Measurements from ENCODE around the gene CDH4. TPM values are rescaled to one million over a fixed set of nuclear protein-coding genes. Genes with fewer than 3 reads are reported as not detected.
"Not testable (repeated sequence)": the region's sequence is repeated elsewhere in the genome, so short reads cannot be mapped to it uniquely, and the experiment has no call there.

The CDH4 gene
- total RNA-seq, 2 experiments from 2014 or later, result 0.06 to 0.08 TPM

DNA sequence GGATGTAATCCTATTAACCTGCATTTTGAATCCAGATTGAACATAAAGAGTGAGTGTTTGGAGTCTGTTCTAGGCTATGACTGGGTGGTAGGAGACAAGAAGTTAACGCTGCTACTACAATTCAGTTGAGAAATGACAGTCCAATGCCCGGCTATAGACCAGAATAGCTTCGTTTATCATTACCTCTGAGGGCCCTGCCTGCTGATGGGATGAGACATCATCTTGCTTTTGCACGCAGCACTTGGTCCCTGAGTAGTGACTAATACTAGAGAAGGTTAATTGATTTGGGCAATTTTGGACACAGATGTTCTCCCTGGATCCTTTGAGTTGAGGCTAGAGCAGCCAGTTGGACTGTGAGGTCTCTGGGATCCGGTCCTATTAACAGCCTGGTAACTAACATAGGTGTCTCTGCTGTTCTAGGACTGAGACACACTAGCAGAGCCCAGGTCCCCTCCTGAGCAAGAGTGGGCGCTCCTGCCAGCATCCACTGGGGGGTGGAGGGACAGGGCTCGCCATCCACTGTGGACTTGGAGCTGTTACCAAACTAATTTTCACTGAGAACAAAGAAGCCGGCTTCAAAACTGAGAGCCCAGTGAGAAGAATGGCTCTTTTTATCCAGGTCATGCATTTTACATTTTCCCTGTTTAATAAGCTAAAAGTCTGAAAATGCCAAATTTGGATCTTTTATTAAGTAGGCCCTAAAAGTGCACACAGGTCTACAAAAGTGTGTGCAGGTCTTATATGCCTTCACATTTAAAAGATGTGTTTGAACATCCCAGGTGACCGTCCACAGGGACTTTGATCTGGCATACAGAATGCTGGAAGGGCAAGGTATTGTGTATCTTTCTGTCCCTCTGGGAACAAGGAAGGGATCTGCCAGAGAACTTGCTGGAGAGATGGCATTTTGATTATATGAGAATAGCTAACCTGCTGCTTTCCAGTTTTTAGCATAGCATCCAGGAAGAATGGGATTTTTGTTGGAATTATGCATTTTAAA lies 212.5 kb downstream of the CDH4 start:
- H3K36me3 Mint-ChIP-seq, result no peaks in the 10 kb centered on the region

GRCh38 chr20:61475729-61476128 lies 223.7 kb downstream of the CDH4 start:
- no peaks in the 10 kb centered on the region for H3K36me3 Mint-ChIP-seq
- DNase-seq, result no peak
- H3K9me3 Mint-ChIP-seq, result peaks cover 6% of the 10 kb centered on the region
- no peak overlapping the region for H3K4me3 Mint-ChIP-seq
- H3K4me1 Mint-ChIP-seq, result no peaks in the 10 kb centered on the region
- peaks cover 13% of the 10 kb centered on the region for H3K27me3 Mint-ChIP-seq
- no peak overlapping the region for H3K27ac Mint-ChIP-seq

More for the DNA sequence above, 212.5 kb downstream of the CDH4 start:
- Mint-ChIP-seq H3K4me3 (no peak overlapping the region), H3K27me3 (peaks cover 3% of the 10 kb centered on the region), H3K4me1 (no peaks in the 10 kb centered on the region), H3K9me3 (peaks cover 9% of the 10 kb centered on the region), H3K27ac (no peak overlapping the region)
- no peak for DNase-seq

DNA sequence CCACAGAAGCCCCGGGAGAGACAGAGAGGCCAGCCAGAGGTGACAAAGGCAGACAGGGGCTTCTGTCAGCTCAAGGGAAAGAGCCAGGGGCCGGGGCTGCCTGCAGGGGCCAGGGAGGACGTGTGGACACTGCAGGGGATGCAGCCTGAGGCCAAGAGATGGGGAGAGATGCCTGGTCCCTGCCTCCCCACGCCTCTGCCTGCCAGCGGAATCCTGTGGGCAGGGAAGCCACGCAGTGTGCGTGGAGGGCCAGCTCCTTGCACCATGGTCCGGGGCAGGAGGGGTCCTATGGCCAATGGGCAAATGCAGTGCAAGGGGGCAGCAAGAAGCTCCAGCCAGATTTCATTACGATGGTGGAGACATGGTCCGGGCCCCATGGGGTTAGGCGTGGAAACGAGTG lies 224.9 kb downstream of the CDH4 start:
- no peak overlapping the region for H3K27ac Mint-ChIP-seq
- H3K9me3 Mint-ChIP-seq, result peaks cover 4% of the 10 kb centered on the region
- no peaks in the 10 kb centered on the region for H3K36me3 Mint-ChIP-seq
- DNase-seq, result no peak
- H3K4me1 Mint-ChIP-seq, result no peaks in the 10 kb centered on the region
- no peak overlapping the region for H3K4me3 Mint-ChIP-seq
- peaks cover 13% of the 10 kb centered on the region for H3K27me3 Mint-ChIP-seq

DNA sequence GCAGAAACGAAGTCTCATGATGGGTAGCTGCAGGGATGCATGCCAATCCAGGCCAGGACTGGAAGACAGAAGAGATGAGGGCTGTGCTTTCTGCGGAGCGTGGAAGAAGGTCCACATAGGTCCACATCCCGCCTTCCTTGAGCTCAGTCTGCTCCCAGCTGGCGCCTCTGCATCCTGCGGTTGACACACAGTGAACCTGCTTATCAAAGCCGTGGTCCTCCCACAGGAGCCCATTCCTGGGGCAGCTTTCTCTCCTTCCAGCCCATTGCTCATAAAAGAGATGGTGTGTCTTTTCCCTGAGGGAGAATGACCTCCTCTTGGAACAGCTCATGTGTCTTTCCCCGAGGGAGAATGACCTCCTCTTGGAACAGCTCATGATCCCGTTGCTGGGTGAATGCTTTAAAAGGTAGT lies 225.4 kb downstream of the CDH4 start:
- peaks cover 13% of the 10 kb centered on the region for H3K27me3 Mint-ChIP-seq
- H3K36me3 Mint-ChIP-seq, result no peaks in the 10 kb centered on the region
- no peaks in the 10 kb centered on the region for H3K4me1 Mint-ChIP-seq
- DNase-seq, result no peak
- peaks cover 4% of the 10 kb centered on the region for H3K9me3 Mint-ChIP-seq
- no peak overlapping the region for H3K4me3 Mint-ChIP-seq
- no peak overlapping the region for H3K27ac Mint-ChIP-seq

DNA sequence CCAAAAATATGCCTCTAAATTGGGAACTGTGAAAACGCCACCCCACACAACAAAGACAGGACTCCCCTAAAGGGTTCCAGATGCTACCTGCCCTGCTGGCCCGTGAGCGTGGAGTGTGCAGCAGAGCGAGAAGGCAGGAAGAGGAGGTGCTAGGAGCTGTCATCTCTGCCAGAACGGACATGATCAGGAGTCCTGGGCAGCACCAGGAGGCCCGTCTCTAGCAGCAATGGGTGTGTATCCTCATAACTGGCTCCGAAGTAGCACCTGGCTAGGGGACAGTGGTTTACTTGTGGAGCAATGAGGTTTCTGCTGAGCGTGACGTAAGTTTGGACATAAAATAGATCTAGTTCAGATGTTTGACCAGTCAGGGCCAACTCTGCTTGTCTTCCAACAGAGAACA lies 226.0 kb downstream of the CDH4 start:
- H3K36me3 Mint-ChIP-seq, result no peaks in the 10 kb centered on the region
- peaks cover 13% of the 10 kb centered on the region for H3K27me3 Mint-ChIP-seq
- H3K4me1 Mint-ChIP-seq, result no peaks in the 10 kb centered on the region
- H3K9me3 Mint-ChIP-seq, result peaks cover 4% of the 10 kb centered on the region
- DNase-seq, result no peak
- H3K4me3 Mint-ChIP-seq, result no peak overlapping the region
- H3K27ac Mint-ChIP-seq, result no peak overlapping the region

GRCh38 chr20:61478611-61479305 lies 226.7 kb downstream of the CDH4 start:
- Mint-ChIP-seq H3K9me3 (peaks cover 4% of the 10 kb centered on the region), H3K27me3 (peaks cover 13% of the 10 kb centered on the region), H3K4me3 (no peak overlapping the region), H3K4me1 (no peaks in the 10 kb centered on the region), H3K27ac (no peak overlapping the region), H3K36me3 (no peaks in the 10 kb centered on the region)
- DNase-seq, result no peak

DNA sequence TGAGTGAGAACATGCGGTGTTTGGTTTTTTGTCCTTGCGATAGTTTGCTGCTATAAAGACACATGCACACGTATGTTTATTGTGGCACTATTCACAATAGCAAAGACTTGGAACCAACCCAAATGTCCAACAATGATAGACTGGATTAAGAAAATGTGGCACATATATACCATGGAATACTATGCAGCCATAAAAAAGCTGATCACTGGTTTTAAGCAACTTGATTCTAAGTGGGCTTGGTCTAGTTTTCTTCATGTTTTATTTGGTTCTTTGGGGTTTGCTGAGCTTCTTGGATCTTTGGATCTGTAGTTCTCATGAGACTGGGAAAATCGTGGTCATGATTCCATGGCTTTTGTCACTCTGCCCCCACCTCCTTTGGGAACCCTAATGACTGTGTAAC lies 227.4 kb downstream of the CDH4 start:
- not testable (repeated sequence) for H3K4me1 Mint-ChIP-seq, H3K27ac Mint-ChIP-seq, H3K9me3 Mint-ChIP-seq, H3K4me3 Mint-ChIP-seq, H3K36me3 Mint-ChIP-seq, DNase-seq
- peaks cover 13% of the 10 kb centered on the region for H3K27me3 Mint-ChIP-seq

- Mint-ChIP-seq H3K36me3 (no peaks in the 10 kb centered on the region), H3K4me3 (no peak overlapping the region), H3K27ac (no peak overlapping the region), H3K9me3 (peaks cover 4% of the 10 kb centered on the region), H3K27me3 (peaks cover 13% of the 10 kb centered on the region), H3K4me1 (no peaks in the 10 kb centered on the region)
- DNase-seq, result no peak
Observed at GRCh38 chr20:61480158-61480825, 228.2 kb downstream of the CDH4 start.

DNA sequence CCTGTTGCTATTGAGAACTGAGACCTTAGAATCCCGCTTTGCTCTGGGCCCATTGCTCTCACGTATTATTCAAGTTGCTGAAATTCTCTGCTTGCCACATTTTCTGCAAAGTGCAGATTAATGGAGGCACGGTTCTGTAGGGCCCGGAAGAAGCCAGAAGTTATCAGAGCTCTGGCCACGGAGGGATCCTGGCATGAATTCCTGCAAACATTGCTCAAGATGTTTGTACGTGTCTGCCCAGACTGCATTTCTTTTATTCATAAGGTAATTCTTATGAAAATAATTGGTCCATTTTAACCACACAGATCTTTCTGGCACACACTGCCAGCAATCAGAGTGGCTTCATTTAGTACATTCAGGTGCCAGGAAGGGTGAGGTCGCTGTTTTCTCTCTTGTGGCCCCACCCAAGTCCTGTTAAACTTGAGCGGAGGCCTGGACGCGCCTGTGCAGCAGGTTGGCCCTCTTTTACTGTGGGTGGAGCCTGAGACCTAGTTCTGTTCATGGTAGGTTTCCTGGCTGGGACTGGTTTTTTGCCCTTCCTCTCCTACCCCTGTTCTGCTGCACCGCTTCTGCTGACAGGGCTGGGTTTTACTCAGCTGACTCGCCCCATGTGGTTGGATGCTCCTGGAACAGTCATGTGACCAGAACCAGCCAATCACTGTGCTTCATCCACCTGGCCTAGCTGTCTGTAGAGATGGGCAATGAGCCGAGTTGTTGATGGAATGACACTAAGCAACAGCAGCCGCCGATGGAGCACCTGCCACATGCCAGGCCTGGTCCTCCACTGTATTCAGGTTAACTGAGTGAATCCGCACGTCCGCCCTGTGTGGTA lies 230.2 kb downstream of the CDH4 start:
- no peaks in the 10 kb centered on the region for H3K27me3 Mint-ChIP-seq
- no peak overlapping the region for H3K4me3 Mint-ChIP-seq
- no peaks in the 10 kb centered on the region for H3K4me1 Mint-ChIP-seq
- no peaks in the 10 kb centered on the region for H3K36me3 Mint-ChIP-seq
- H3K27ac Mint-ChIP-seq, result no peak overlapping the region
- DNase-seq, result no peak
- peaks cover 4% of the 10 kb centered on the region for H3K9me3 Mint-ChIP-seq

GRCh38 chr20:61482901-61483300 lies 230.8 kb downstream of the CDH4 start:
- Mint-ChIP-seq H3K9me3 (peaks cover 4% of the 10 kb centered on the region), H3K27me3 (no peaks in the 10 kb centered on the region), H3K4me3 (no peak overlapping the region), H3K27ac (no peak overlapping the region), H3K4me1 (no peaks in the 10 kb centered on the region), H3K36me3 (no peaks in the 10 kb centered on the region)
- DNase-seq, result no peak

DNA sequence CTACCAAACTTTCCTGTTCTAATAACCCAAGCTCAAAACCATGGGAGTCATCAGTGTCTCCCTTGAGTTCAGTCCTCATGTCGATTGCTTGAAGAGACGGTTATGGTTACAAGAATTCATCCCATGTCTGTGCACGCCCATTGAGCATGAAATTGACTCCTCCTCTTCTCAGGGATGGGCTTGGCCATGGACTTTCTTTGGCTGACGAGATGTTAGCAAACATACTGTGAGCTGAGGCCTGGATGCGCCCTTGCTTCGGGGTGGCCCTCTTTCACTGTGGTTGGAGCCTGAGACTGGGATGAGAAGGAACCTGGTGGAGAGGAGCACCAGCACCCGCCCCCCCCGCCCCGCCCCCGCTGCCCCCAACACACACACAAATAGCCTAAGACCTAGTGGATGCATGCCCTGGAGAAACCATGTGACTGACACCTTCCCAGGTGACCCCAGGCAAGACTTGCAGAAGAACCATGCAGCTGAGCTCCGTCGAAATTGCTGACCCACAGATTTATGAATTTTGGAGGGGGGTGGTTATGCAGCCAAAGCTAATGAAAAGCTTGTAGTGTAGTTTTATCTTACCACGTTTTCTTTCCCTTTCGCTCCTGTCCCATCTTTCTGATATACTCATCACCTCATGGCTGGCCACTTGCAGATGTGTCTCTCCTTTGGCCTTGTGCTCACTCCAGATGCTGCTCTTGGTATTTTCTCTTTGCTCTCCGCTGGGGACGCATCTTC lies 231.4 kb downstream of the CDH4 start:
- Mint-ChIP-seq H3K36me3 (no peaks in the 10 kb centered on the region), H3K9me3 (peaks cover 4% of the 10 kb centered on the region), H3K4me1 (no peaks in the 10 kb centered on the region), H3K27me3 (no peaks in the 10 kb centered on the region), H3K27ac (no peak overlapping the region), H3K4me3 (no peak overlapping the region)
- DNase-seq, result no peak

- no peaks in the 10 kb centered on the region for H3K36me3 Mint-ChIP-seq
- H3K27ac Mint-ChIP-seq, result no peak overlapping the region
- DNase-seq, result no peak
- H3K4me3 Mint-ChIP-seq, result no peak overlapping the region
- H3K9me3 Mint-ChIP-seq, result no peaks in the 10 kb centered on the region
- H3K4me1 Mint-ChIP-seq, result no peaks in the 10 kb centered on the region
- H3K27me3 Mint-ChIP-seq, result no peaks in the 10 kb centered on the region
Observed at GRCh38 chr20:61486198-61486597, 234.1 kb downstream of the CDH4 start.

GRCh38 chr20:61487346-61487996 lies 235.4 kb downstream of the CDH4 start:
- Mint-ChIP-seq H3K9me3 (no peaks in the 10 kb centered on the region), H3K36me3 (no peaks in the 10 kb centered on the region), H3K4me3 (no peak overlapping the region), H3K27me3 (no peaks in the 10 kb centered on the region), H3K27ac (no peak overlapping the region), H3K4me1 (no peaks in the 10 kb centered on the region)
- DNase-seq, result no peak

DNA sequence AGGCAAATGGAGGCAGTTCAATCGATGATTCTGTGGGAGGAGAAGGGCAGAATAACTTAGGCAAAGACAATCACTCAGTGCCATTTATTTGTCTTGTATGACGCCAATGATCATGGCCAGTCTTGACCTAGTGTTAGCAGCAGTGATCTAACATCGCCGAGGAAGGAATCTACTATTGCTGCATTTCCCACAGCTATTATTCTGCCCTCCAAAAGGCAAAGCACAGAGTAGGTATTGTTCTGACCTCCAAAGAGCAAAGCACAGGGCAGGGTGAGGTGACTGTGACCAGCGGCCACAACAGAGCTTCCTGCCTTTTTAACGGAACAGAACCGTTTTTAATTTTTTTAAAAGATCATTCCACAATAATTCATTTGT lies 235.9 kb downstream of the CDH4 start:
- Mint-ChIP-seq H3K27ac (no peak overlapping the region), H3K9me3 (no peaks in the 10 kb centered on the region), H3K36me3 (no peaks in the 10 kb centered on the region), H3K4me1 (no peaks in the 10 kb centered on the region), H3K27me3 (no peaks in the 10 kb centered on the region), H3K4me3 (no peak overlapping the region)
- no peak for DNase-seq

Measured in activated naive CD8-positive, alpha-beta T cell treated with anti-CD3 and anti-CD28 coated beads for 36 hours (primary cell).